ENCODE data around the gene ITGAV.

DNA sequence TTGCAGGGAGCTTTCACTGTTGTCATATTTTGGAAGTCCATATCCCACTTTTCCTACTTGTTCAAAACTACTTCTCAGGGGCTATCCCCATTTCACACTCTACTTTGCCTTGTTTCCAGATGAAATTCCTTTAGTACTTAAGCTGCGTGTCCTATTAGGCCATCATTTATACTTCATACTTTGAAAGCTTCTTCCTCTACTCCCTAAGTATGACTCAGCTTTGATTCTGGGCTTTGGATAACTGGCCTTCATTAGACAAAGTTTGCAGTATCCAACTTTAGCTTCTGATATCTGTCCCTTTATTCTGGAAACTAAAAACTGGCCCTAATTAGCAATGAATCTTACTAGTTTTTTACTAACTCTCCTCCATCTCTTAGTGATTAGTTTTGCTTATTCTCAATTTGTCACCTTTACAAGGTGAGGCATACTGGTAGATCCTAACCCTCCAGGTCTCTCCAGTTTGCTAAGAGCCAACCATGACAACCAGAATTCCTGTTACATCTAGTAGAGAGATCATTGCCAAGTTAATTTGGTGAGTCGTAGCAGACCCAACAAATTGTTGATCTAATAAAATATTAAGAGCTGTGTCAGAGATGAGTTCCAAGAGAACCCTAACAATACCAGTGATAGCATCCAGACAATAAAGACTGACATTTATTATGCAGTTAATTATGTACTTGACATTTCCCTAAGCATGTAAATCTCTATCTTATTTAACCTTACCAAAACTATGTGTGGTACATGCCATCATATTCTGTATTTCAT is 31.2 kb upstream of the ITGAV start:
- no peak for TF ChIP-seq POLR2A (IDR thresholded peaks at IDR 0.05; ENCODE audit: low read depth, low read length)
- no peak for TF ChIP-seq POLR2AphosphoS5 (IDR thresholded peaks at IDR 0.05; ENCODE audit: low read depth, low read length)
